Smooth muscle cell of the brain vasculature (primary cell): Measurements from ENCODE around the gene CLECL1.

Experiments used
- DNase-seq: peaks from one replicate; pipeline ENCODE4 v3.0.0-alpha.2; 2012; ENCODE audit warnings: low read depth, low spot score

CLECL1 gene

DNA sequence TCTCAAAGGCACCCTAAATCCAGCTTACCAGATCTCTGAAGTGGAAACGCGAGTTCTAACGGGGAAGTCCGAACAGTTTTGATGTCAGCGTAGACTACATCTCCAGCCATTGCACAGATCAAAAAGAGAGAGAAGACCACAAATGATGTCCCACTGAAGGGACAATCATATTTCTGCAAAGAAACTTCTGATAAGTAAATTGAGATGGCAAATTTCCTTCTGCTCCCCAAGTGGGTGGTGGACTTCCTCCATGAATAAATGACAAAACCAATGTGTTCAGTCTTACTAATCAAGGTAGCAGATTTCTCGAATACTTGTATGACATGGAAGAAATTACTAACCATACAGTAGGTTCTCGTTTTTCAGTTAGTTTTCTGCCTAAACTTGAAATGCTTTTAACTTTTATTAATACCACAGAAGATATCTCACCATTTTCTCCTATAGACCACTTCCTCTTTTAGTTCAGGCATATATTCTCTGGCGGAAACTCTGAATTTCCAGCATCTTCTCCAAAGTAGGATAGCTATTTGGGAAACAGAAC is at the start of gene CLECL1:
TSS of gene CLECL1 (minus strand) at position 177 of the 541 bp plus-strand sequence.
- no peak for DNase-seq

DNA sequence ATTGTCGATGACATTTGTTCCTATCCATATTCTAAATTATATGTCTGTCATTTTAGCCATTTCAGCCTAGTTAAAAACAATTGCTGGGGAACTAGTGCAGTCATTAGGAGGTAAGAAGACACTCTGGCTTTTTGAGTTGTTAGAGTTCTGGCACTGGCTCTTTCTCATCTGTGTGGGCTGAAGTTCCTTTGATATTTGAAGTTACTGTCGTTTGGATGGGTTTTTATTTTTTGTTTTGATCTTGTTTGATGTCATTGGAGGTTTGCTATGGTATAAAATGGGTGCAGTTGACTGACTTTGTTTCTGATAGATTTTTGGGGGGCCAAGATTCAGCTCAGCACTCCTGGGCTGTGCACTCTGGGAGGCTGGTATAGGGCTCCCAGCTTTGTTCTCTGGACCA is 48.5 kb upstream of the CLECL1 start:
- DNase-seq: no peak

GRCh38 chr12:9779209-9779608 is 46.3 kb upstream of the CLECL1 start:
- DNase-seq: no peak

DNA sequence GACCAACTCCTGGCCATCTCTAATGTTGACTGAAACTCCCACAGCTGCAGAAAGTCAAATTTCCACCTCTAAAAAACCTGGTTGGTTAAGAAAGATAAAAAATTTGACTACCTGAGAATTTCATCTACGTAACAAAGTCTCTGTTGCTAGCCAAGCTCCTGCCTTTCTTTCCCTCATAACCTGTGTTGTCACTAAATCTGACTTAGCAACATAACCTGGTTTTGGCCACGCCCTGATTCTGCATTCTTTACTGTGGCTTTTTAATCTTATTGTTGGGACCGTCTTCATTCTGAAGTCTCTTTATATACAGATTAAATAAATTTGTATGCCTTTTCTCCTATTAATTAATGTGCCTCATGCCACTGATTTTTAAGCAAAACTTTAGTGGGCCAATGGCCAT is 43.9 kb upstream of the CLECL1 start:
- no peak for DNase-seq

GRCh38 chr12:9773216-9773877 is 40.5 kb upstream of the CLECL1 start:
- DNase-seq: no peak

DNA sequence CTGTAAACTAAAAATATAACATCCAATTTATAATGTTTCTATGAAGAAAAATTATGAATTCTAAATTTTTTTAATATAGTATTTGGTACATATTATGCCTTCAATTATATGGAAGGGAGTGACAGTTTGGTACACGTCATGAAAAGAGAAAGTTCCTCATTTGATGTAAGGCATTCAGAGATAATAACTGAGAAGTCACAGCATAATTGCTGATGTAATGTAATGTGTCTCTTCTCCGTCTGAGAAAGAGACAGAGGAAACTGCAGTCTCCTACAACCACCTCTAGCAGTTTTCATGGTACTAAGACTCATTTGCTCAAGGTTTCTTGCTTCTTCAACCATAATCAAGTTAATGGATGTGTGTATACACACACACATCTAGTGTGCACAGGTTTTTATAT is 30.1 kb upstream of the CLECL1 start:
- DNase-seq: no peak

GRCh38 chr12:9762369-9762768 is 29.5 kb upstream of the CLECL1 start:
- no peak for DNase-seq

DNA sequence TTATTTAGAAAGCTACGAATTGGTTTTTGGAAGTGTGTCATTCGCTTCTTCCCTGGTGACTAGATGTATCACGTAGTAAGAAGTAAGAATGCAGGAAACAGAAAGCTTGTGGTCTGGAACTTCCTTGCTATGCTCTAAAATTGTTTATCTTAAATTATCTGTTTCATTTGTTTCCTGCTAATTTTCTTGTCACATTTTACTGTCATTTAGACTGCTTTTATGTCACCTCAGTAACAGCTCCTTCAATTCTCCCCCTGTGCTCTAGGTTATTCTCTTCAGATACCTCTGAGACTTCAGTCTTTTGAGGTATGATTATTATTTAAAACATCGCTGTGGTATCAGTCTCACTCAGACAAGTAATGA is 28.5 kb upstream of the CLECL1 start:
- DNase-seq: no peak

DNA sequence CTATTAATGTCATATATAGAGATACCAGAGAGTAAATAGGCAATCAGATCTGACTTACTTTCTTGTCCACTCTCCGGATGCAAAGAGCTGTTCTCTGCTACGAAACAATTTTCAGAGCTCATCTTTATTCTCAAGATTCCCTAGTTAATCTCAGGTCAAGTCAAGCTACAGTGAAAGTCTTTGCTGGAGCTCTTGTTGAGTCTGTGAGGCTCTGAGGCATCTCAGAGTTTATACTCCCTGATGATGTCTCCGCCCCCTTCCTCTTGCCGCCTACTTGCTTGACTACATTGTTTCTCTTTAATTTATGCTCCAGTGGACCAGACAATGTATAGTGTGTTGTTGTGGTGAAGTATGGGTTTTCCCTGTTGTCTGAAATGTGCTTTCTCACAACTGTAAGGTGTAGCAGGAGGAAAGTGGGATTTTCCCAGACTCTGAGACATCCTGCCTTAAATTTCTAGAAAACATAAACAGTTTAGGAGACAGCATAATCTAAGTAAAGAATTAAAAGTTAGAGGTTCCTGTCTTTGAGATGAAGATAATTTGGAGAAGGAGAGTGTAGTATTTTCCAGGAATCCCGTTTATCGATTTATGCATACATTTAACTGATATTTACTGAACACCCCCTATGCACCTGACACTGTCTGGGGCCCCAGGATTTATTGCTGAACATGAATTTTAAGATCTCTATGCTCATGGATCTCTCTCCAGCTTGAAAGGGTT is 28.0 kb upstream of the CLECL1 start, which contains the start of gene CD69:
TSS of gene CD69 (minus strand) at position 203 of the 720 bp plus-strand sequence. CDS start at position 122, 81 bp downstream.
- DNase-seq: no peak

- no peak for DNase-seq
Measured at GRCh38 chr12:9760120-9760519, 27.2 kb upstream of the CLECL1 start.

DNA sequence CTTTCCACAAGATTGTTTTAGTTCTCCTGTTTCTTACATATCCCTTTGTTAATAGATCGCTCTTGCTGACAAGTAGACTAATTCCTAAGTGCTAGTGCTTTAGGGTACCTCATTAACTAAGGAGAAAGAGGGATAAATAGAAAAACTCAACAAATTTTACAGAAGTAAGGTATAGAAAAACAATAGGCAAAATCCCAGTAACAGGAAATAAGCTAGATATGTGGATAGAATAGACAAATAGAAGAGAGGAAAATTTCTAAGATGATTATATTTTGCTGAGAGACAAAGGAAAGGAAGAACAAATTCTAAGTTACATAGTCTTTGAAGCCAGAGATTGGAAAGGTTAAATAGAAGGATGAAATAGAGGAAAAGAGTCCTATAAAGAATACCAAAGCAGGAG is 26.8 kb upstream of the CLECL1 start:
- no peak for DNase-seq

GRCh38 chr12:9758119-9758518 is 25.2 kb upstream of the CLECL1 start:
- DNase-seq: no peak

- DNase-seq: no peak
Measured at GRCh38 chr12:9757433-9758025, 24.6 kb upstream of the CLECL1 start.

DNA sequence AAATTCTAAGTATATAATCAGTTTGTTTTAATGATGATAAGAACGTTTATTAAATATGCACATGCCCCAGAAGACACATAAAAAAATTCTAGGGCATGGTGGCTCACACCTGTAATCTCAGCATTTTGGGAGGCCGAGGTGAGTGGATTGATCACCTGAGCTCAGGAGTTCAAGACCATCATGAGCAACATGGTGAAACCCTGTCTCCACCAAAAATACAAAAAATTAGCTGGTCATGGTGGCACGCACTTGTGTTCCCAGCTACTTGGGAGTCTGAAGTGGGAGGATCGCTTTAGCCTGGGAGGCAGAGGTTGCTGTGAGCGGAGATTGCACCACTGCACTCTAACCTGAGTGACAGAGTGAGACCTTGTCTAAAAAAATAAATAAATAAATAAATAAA is 23.8 kb upstream of the CLECL1 start:
- no peak for DNase-seq

DNA sequence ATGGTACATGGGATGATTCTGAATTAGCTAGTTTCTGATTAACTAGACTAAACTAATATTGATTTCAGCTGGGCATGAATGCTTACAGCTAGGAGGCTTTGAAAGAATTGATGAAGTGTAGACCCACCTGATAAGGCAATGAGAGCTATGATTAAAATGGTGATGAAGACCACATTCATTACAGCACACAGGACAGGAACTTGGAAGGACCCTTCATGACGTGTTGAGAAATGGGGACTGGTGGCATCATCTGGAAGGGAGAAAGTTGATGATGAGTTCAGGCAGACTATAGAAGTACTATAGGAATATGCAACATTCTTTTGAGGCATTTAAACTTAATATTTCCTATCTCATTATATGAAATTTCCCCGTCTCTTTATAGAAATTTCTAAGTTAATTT is 23.3 kb upstream of the CLECL1 start:
- DNase-seq: no peak

DNA sequence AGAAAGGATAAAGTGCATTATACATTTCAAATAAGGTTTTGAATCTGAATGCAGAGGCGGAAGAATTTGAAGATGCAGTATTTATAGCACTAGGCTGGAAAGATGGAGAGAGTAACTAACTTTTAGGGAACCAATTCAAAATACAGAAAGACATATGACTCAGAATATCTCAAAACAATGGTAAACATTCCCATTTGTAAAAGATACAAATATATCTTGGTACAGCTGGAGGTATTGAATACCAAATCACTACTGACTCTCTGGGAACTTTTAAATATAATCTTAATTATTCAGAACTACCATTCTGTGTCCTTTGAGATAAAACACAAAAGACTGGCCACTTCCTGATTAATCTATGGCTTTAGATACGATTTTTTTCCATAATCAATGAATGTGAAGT is 22.7 kb upstream of the CLECL1 start:
- no peak for DNase-seq

- no peak for DNase-seq
Measured at GRCh38 chr12:9755035-9755434, 22.1 kb upstream of the CLECL1 start.

DNA sequence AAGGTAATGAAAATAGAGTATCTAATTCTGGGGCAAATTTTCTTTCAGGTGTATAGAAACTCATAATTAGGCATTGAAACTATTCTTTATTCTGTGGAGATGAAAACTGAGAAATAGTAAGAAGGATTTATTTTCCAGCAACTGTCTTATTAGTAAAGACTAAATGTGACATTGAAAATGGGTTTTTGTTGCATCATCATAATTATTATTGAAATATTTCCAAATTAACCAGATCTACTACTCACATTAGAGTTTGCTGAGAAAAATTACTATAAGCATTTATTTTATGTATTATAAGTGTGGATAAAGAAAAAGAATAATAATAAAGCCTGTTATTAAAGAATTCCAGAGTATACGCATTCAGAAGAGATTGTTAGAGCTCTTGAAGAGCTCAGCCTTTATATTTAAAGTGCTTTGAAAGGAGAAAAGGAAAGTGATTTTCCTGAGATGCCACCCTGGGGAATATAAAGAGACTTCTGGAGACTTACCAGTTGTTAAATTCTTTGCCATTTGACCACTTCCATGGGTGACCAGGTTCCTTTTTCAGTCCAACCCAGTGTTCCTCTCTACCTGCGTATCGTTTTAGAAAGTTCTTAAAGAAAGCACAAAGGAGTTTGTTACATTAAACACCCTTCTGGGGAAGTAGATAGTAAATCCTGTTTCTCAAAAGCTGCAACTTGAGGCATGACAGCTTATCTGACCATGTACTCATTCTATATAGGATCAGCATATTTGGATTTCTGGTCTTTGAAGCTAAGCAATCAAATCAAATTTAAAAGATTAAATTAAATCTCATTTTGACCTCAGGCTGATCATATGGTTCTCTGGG is 21.4 kb upstream of the CLECL1 start:
- DNase-seq: no peak

DNA sequence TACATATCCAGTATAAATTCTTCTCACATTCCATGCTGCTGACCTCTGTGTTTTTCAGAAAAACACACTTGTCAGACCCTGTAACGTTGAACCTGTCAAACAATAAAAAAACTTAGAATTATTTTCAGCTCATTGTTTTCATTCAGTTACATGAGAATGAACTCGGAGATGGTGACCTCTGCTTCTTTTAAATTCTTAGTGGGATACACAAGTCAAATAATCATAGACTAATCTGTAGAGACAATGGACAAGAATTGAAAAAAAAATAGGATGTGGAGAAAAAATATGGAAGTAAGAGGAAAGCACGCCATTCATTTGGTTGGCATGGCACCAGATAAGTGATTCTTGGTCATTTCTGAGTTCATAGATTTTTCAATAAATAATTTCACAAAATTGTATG is 20.6 kb upstream of the CLECL1 start:
- no peak for DNase-seq

GRCh38 chr12:9753073-9753472 is 20.2 kb upstream of the CLECL1 start:
- DNase-seq: no peak

DNA sequence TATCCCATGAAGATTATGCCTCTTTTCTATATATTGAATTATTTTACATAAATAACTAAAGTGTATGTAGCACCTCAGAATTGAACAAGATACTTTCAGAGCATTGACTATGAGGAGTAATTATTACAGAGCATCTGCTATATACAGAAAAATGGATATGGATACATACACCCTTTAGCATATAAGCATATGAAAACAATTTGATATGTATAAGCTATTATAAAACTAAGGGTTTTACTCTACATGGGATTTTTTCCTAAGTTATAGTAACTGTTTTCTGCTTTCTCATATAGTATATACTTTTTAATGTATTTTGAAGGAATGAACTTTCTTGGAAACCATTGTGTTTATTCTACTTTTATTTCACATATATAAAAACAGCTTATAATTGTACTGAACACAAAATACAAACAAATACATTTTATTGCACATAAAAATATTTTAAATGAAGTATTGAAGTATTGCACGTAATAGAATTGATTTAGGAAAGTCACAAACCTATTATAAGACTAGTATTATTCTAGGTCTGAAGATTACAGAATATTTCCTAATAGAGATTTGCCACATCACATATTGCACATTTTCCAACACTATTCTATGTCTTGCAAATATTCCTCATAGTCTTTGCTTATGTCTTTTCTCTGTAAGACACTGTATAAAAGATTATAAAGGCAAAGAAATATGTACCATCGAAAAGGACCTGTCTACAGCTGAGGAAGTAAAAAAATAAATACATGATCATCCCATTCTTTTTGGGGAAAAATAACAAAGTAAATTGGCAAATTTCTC is 19.4 kb upstream of the CLECL1 start:
- DNase-seq: no peak
